Esophagus muscularis mucosa (tissue), 4 donors: Measurements from ENCODE around the gene METTL15. TPM values are rescaled to one million over a fixed set of nuclear protein-coding genes. Genes with fewer than 3 reads are reported as not detected.

ENCODE experiments used
- DNase-seq: peaks from one replicate; pipeline ENCODE4 v3.0.0-alpha.2; 2017; ENCODE audit errors: extremely low spot score
- H3K27ac ChIP-seq, 4 donors: fragments of 200-600 bp; sonication (generic); replicated peaks in 1 of 4; 1 replicate in 3 of 4; 2 replicates in 1 of 4; pipeline ENCODE4 v1.5.1; 2016 to 2019; ENCODE audit warnings: mild to moderate bottlenecking in 1 of 4
- H3K27me3 ChIP-seq, 4 donors: fragments of 200-600 bp; sonication (generic); one replicate each; pipeline versions ENCODE4 v1.5.1 to v1.6.0; 2016 to 2019
- H3K36me3 ChIP-seq, 4 donors: fragments of 200-600 bp; sonication (generic); one replicate each; pipeline ENCODE4 v1.5.1; 2016 to 2019
- H3K4me1 ChIP-seq, 4 donors: fragments of 200-600 bp; sonication (generic); one replicate each; pipeline ENCODE4 v1.5.1; 2016 to 2019
- H3K4me3 ChIP-seq, 4 donors: fragments of 200-600 bp; sonication (generic); 1 replicate in 2 of 4; 2 replicates in 2 of 4; pipeline ENCODE4 v1.5.1; 2016 to 2019; ENCODE audit warnings: mild to moderate bottlenecking in 4 of 4, moderate library complexity in 1 of 4
- H3K9me3 ChIP-seq, 4 donors: fragments of 200-600 bp; sonication (generic); 1 replicate in 3 of 4; 2 replicates in 1 of 4; pipeline ENCODE4 v1.5.1; 2016 to 2019
- CTCF ChIP-seq, 3 experiments: fragments of 200-600 bp in 2 of 3; fragments of 450-650 bp in 1 of 3; sonication (generic) in 2 of 3; IDR thresholded peaks; one replicate each; pipeline ENCODE4 v1.5.1; 2017 to 2019; ENCODE audit warnings: antibody characterized with exemption in 3 of 3, mild to moderate bottlenecking in 2 of 3, moderate library complexity in 1 of 3
- EP300 ChIP-seq: sonication (generic); formaldehyde crosslinking; IDR thresholded peaks from one replicate; pipeline ENCODE4 v1.6.1; 2017; ENCODE audit warnings: antibody characterized with exemption
- POLR2A ChIP-seq: fragments of 450-650 bp; IDR thresholded peaks from one replicate; pipeline ENCODE4 v1.6.1; 2017; ENCODE audit warnings: antibody characterized with exemption, moderate library complexity, mild to moderate bottlenecking, low read depth
- POLR2AphosphoS5 ChIP-seq, 2 donors: sonication (generic); formaldehyde crosslinking; IDR thresholded peaks; one replicate each; pipeline ENCODE4 v1.6.1; 2017; ENCODE audit warnings: antibody characterized with exemption in 2 of 2
- WGBS: methylation state at CpG from one replicate; pipeline ENCODE4 v1.1.5; 2018; 5-methylcytosine and 5-hydroxymethylcytosine counted together
- intact Hi-C: fragments of 100-400 bp; cut with DNase I; formaldehyde crosslinking; loops from one replicate; pipeline ENCODE4 v1.15.1; 2023
- total RNA-seq, 4 donors: library from RNA; depleted of rRNA; stranded (reverse); fragments of >200 nt; gene quantifications; one replicate each; pipeline versions ENCODE4 v1.1.0 to v1.2.1, GENCODE V29; 2016

METTL15 gene
- total RNA-seq, 4 donors from 2014 or later, result 7.5 to 10.0 (median 8.5) TPM

GRCh38 chr11:28342716-28343115 is 234.5 kb downstream of the METTL15 start:
- 77% methylated on average over 1 of the region's 1 CpG for WGBS
- TF ChIP-seq CTCF (IDR thresholded peaks at IDR 0.05), result no peak
- H3K9me3 ChIP-seq, result peaks cover 0 to 23% (median 17%) of the 10 kb centered on the region in 4 donors
- H3K4me3 ChIP-seq, result no peak overlapping the region
- no peaks in the 10 kb centered on the region for H3K4me1 ChIP-seq
- intact Hi-C loops, result no loop called here
- H3K36me3 ChIP-seq, result no peaks in the 10 kb centered on the region
- DNase-seq, result no peak
- no peaks in the 10 kb centered on the region for H3K27me3 ChIP-seq
- H3K27ac ChIP-seq, result no peak overlapping the region

DNA sequence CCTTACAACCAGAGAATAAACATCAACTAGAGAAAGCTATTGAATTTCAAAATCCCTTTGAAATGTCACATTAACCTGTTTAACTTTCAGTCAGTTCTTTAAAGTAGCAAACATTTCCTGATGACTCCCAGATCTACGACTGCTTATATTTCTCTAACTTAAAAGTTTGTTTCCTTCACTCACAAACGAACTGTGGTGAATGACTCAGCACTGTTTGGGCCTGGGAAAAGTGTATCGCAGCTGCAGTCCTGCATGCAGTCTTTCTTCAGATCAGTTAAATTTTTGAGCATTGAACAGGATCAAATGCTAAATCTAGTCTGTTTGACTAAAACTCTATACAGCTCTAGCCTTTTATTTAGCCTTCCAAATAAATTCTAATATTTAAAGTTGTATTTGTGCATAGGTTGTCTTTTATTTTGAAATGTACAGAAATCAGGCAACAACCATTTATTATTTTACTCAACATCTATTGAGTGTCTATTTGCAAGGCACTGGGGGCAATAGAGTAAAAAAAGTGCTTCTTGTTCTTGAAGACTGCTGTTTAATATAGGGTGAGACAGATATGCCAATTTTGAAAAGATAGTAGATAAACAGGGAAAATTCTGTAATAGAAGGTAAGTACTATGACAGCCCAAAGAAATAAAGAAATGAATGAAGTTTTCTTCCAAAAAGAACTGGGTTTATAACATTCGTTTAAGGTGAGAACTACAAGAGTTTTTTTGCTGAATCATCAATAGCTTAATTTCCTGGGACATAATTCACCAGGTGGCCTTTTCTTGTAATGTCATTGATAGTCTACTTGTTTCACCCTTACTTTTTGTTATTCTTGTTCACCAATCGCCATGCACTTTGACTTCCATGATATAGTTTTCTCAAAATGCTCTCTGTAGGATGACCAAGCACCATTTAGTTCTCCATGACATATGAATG is 235.4 kb downstream of the METTL15 start:
- TF ChIP-seq CTCF (IDR thresholded peaks at IDR 0.05) (no peak), POLR2AphosphoS5 (IDR thresholded peaks at IDR 0.05) (no peak), EP300 (no peak), POLR2A (no peak)
- Histone ChIP-seq H3K9me3 (peaks cover 0 to 20% (median 16%) of the 10 kb centered on the region in 4 donors), H3K36me3 (no peaks in the 10 kb centered on the region), H3K4me1 (no peaks in the 10 kb centered on the region), H3K4me3 (no peak overlapping the region), H3K27ac (no peak overlapping the region), H3K27me3 (no peaks in the 10 kb centered on the region)
- no peak for DNase-seq
- WGBS, result 43% methylated on average over 5 of the region's 5 CpGs
- intact Hi-C loops, result no loop called here

GRCh38 chr11:28346209-28346608 is 238.0 kb downstream of the METTL15 start:
- no peak overlapping the region for H3K4me3 ChIP-seq
- no peak overlapping the region for H3K27ac ChIP-seq
- intact Hi-C loops, result no loop called here
- no peaks in the 10 kb centered on the region for H3K36me3 ChIP-seq
- no peaks in the 10 kb centered on the region for H3K27me3 ChIP-seq
- no peak for DNase-seq
- no peak for TF ChIP-seq POLR2A
- TF ChIP-seq EP300, result no peak
- no peak for TF ChIP-seq CTCF (IDR thresholded peaks at IDR 0.05)
- TF ChIP-seq POLR2AphosphoS5 (IDR thresholded peaks at IDR 0.05), result no peak
- no peaks in the 10 kb centered on the region for H3K9me3 ChIP-seq
- H3K4me1 ChIP-seq, result no peaks in the 10 kb centered on the region

DNA sequence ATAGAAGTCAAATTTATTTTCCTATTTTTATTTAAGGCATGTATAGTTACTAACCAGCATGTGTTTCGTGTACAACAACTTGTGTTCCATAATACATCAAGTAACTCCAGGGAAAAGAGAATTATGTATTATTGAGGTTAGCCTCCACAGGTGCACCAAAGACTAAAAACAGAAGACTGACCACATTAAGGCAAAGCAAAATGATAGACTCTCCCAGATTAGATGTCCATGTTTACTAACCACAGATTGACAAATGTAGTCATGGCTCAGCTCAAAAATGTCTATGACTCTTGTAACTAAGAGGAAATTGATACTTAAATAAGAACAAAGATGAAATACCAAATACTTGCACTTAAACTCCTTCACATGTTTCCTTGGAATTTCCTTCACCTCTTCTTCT is 238.5 kb downstream of the METTL15 start:
- no peaks in the 10 kb centered on the region for H3K9me3 ChIP-seq
- H3K27ac ChIP-seq, result no peak overlapping the region
- intact Hi-C loops, result no loop called here
- H3K4me3 ChIP-seq, result no peak overlapping the region
- TF ChIP-seq EP300, result no peak
- no peak for TF ChIP-seq POLR2A
- no peak for DNase-seq
- H3K27me3 ChIP-seq, result no peaks in the 10 kb centered on the region
- H3K4me1 ChIP-seq, result no peaks in the 10 kb centered on the region
- 88% methylated on average over 1 of the region's 1 CpG for WGBS
- no peaks in the 10 kb centered on the region for H3K36me3 ChIP-seq

- no peak for DNase-seq
- WGBS, result 88% methylated on average over 5 of the region's 5 CpGs
- intact Hi-C loops, result no loop called here
Observed at GRCh38 chr11:28347371-28347770, 239.2 kb downstream of the METTL15 start.

More at GRCh38 chr11:28347371-28347770, 239.2 kb downstream of the METTL15 start:
- Histone ChIP-seq H3K27me3 (no peaks in the 10 kb centered on the region), H3K27ac (no peak overlapping the region), H3K9me3 (no peaks in the 10 kb centered on the region), H3K4me3 (no peak overlapping the region), H3K4me1 (no peaks in the 10 kb centered on the region), H3K36me3 (no peaks in the 10 kb centered on the region)
- TF ChIP-seq EP300 (no peak), POLR2AphosphoS5 (IDR thresholded peaks at IDR 0.05) (no peak), POLR2A (no peak), CTCF (IDR thresholded peaks at IDR 0.05) (no peak)
